Small intestine (tissue), 7 donors: Measurements from ENCODE around the gene SCD. TPM values are rescaled to one million over a fixed set of nuclear protein-coding genes. Genes with fewer than 3 reads are reported as not detected.
A peak's percentile ranks its signal among the peaks of the same experiment; 100 is the strongest.

Experiments used
- DNase-seq, 2 donors: peaks; one replicate each; pipeline versions ENCODE4 v3.0.0 to v3.0.0-alpha.2; 2013
- FAIRE-seq: peaks from 2 replicates; lab custom pipeline; 2012; peaks lifted over from hg19 to GRCh38; lab: Jason Lieb, UNC
- H3K27ac ChIP-seq, 3 donors: one replicate each; pipeline ENCODE4 v1.5.1; 2013; ENCODE audit warnings: low read length in 2 of 3, mild to moderate bottlenecking in 2 of 3, control low read depth in 1 of 3, inconsistent platforms in 1 of 3, low read depth in 1 of 3, moderate library complexity in 1 of 3
- H3K27me3 ChIP-seq, 3 donors: one replicate each; pipeline ENCODE4 v1.6.1; 2013; ENCODE audit warnings: low read length in 3 of 3, inconsistent platforms in 1 of 3; ENCODE audit not compliant: control insufficient read depth in 3 of 3, insufficient read depth in 3 of 3
- H3K36me3 ChIP-seq, 3 donors: one replicate each; pipeline ENCODE4 v1.6.1; 2013; ENCODE audit warnings: low read length in 3 of 3, inconsistent platforms in 1 of 3, low read depth in 1 of 3, mild to moderate bottlenecking in 1 of 3, moderate library complexity in 1 of 3; ENCODE audit not compliant: control insufficient read depth in 3 of 3, insufficient read depth in 2 of 3
- H3K4me1 ChIP-seq, 3 donors: one replicate each; pipeline ENCODE4 v1.6.1; 2013; ENCODE audit warnings: low read length in 2 of 3, inconsistent platforms in 1 of 3, low read depth in 1 of 3, mild to moderate bottlenecking in 1 of 3, moderate library complexity in 1 of 3; ENCODE audit not compliant: control insufficient read depth in 3 of 3, insufficient read depth in 2 of 3
- H3K4me3 ChIP-seq, 3 donors: one replicate each; pipeline ENCODE4 v1.5.1; 2013; ENCODE audit warnings: low read length in 3 of 3, control low read depth in 1 of 3, inconsistent platforms in 1 of 3, low read depth in 1 of 3, mild to moderate bottlenecking in 1 of 3, moderate library complexity in 1 of 3
- H3K9me3 ChIP-seq, 2 donors: one replicate each; pipeline ENCODE4 v1.6.1; 2013; ENCODE audit warnings: low read depth in 1 of 2, low read length in 1 of 2; ENCODE audit not compliant: control insufficient read depth in 2 of 2, insufficient read depth in 1 of 2
- WGBS, 3 donors: extraction: QIAGEN DNeasy Blood & Tissue Kit; methylation state at CpG; one replicate each; pipeline ENCODE4 v1.1.7; 2013; 5-methylcytosine and 5-hydroxymethylcytosine counted together
- polyA plus RNA-seq, 4 donors: library from polyadenylated mRNA; stranded (reverse) in 3 of 4; unstranded in 1 of 4; fragments of 200-250 nt in 3 of 4; fragments of 120-200 nt in 1 of 4; gene quantifications; one replicate each; pipeline versions ENCODE4 v1.2.1 to v1.2.3, GENCODE V29; 2013
- donor health status: healthy with polysubstance abuse.
- donor health status: control.
- donor health status: control.
- donor health status: Bipolar disorder and iron deficiency.
- donor health status: healthy.

SCD gene
- polyA plus RNA-seq, 4 donors, result 14.8 to 144 (median 22.2) TPM

DNA sequence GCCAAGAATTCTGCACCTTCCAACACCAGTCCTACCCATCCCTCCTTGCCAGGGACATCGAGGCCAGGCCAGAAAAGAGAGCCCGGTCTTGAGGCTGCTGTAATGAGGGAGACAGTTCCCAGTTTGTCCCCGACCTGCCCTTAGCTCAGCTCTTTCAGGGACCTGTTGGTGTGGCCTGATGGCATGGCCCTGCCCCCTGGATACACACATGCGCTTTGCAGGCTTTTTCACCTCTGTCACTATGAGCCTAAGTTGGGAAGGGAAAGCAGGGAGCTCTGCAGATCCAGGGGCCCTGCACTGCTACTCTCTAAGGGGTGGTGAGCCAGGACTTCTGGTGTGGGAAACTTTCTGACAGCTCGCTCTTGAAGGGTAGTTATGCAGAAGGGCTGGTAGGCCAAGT lies 2.1 kb downstream of the SCD start:
- Histone ChIP-seq H3K9me3 (no peaks in the 10 kb centered on the region), H3K4me1 (peaks cover 0 to 3% (median 0%) of the 10 kb centered on the region in 3 donors), H3K27me3 (peaks cover 0 to 14% (median 0%) of the 10 kb centered on the region in 3 donors), H3K27ac (no peak overlapping the region), H3K36me3 (peaks cover 6 to 24% (median 9%) of the 10 kb centered on the region in 3 donors), H3K4me3 (no peak overlapping the region)
- DNase-seq (no peak), FAIRE-seq (no peak)
- WGBS, 3 donors, result 82 to 88% (median 85%) methylated on average over 5 of the region's 5 CpGs

DNA sequence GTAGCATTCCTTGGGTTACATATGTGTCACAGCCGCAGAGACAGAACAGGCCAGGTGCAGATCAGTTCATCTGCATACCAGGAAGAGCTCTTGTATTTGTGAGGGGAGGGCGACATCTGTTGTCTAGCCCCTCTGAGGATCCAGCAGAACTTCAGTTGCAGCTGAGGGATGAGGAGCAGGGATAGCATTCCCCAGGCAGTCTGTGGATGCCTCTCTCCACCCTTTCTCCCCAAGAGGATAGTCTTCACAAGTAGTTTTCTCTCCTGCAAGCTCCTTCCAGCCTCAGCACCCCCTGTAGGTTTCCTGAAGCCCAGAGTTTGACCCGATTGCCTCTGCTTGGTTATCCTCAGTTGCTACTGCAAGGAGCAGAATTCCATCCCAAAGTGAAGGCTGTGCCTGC lies 2.6 kb downstream of the SCD start:
- H3K27me3 ChIP-seq, result peaks cover 0 to 14% (median 0%) of the 10 kb centered on the region in 3 donors
- peaks cover 6 to 29% (median 13%) of the 10 kb centered on the region in 3 donors for H3K36me3 ChIP-seq

DNA sequence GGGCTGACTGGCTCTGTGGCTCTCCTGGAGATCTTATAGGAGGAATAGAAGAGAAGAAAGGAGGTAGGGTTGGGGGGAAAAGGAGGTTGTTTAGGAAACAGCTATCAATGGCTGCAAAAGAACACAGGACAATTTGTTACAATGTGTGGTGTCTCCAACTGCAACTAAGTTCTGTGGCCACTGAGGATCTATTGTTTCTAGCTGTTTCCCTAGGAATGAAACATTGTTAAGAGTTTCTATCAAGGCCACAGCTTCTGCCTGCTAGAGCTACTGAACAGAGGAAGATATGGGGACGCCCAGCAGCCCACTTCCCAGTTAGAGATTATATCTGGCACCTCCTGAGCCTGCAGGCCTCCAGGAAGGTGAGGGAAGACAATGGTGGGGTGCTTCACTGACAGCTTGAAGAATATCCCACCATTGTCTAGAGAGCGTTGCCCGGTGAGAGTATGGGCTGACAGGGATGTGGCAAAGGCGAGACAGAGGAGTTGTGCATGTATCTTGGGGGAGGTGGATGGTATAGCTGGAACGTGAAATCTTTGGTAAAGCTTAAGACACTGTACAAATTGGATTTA lies 4.0 kb downstream of the SCD start:
- H3K36me3 ChIP-seq, result peaks cover 6 to 31% (median 13%) of the 10 kb centered on the region in 3 donors
- FAIRE-seq, result no peak
- DNase-seq, result no peak
- no peaks in the 10 kb centered on the region for H3K9me3 ChIP-seq
- 90 to 93% (median 91%) methylated on average over 5 of the region's 5 CpGs for WGBS, 3 donors
- H3K4me1 ChIP-seq, result peaks cover 2 to 3% (median 2%) of the 10 kb centered on the region in 3 donors
- peaks cover 0 to 7% (median 0%) of the 10 kb centered on the region in 3 donors for H3K27me3 ChIP-seq
- no peak overlapping the region for H3K27ac ChIP-seq
- H3K4me3 ChIP-seq, result no peak overlapping the region

More for the DNA sequence above, 2.6 kb downstream of the SCD start:
- Histone ChIP-seq H3K9me3 (no peaks in the 10 kb centered on the region), H3K27ac (no peak overlapping the region), H3K4me3 (no peak overlapping the region), H3K4me1 (peaks cover 0 to 3% (median 2%) of the 10 kb centered on the region in 3 donors)
- FAIRE-seq (no peak), DNase-seq (no peak)
- 87 to 95% (median 88%) methylated on average over 3 of the region's 3 CpGs for WGBS, 3 donors

DNA sequence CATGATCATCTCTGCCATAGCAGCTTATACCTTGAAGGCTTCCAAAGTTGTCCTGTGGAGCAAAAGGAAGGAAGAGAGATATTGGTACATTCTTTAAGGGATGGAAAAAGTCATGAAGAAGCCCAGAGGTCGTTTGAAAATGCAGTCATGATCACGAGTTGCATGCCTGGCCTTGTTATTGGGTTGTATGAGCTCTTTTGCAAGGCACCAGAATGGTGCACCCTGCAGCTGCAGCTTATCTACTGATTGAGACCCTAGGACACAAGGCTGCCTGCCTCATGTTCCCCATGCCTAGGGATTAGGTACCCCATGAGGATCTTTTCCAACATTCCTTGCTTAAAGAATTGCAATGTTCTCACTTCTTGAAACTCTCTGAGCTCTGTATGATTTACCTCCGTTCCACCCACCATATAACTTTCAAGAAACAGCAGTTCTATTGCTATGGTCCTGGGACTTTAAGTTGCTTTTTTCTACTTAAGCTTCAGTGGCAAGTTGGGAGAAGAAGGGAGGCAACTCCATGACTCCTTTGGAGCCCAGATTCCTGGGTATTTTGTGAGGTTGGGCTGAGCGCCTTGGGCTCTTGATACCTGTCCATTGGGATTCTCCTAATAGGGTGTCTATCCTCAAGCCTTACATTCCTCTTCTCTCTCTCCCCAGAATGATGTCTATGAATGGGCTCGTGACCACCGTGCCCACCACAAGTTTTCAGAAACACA lies 6.9 kb downstream of the SCD start:
- H3K36me3 ChIP-seq, result peaks cover 6 to 36% (median 13%) of the 10 kb centered on the region in 3 donors
- no peak overlapping the region for H3K4me3 ChIP-seq
- no peak for DNase-seq
- FAIRE-seq, result no peak
- H3K9me3 ChIP-seq, result no peaks in the 10 kb centered on the region
- WGBS, 3 donors, result 90 to 95% (median 94%) methylated on average over 6 of the region's 6 CpGs
- H3K27ac ChIP-seq, result no peak overlapping the region
- H3K27me3 ChIP-seq, result no peaks in the 10 kb centered on the region
- peaks cover 2 to 6% (median 2%) of the 10 kb centered on the region in 3 donors for H3K4me1 ChIP-seq

DNA sequence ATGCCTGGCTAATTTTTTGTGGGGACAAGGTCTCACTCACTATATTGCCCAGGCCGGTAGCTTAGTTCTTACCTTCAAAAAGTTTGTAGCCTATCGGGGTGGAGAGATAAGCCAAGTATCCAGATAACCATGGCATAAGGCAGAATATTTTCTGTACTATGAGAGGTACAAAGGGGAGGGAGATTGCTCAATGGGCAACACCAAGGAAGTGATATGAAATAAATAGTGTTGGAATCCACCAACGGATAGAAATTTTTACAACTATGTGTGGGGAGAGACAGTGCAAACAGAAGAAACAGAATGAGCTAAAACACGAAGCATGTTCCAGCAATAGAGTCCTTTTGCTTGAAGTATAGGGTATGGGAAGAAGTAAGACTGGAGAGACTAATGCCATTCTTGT lies 8.1 kb downstream of the SCD start:
- no peaks in the 10 kb centered on the region for H3K27me3 ChIP-seq
- WGBS, 3 donors, result 16 to 70% (median 45%) methylated on average over 4 of the region's 4 CpGs
- no peak overlapping the region for H3K27ac ChIP-seq
- peaks cover 4 to 18% (median 5%) of the 10 kb centered on the region in 3 donors for H3K4me1 ChIP-seq
- FAIRE-seq, result no peak
- H3K36me3 ChIP-seq, result peaks cover 6 to 31% (median 13%) of the 10 kb centered on the region in 3 donors
- no peaks in the 10 kb centered on the region for H3K9me3 ChIP-seq
- peak; percentile 51 to 65 for DNase-seq
- H3K4me3 ChIP-seq, result no peak overlapping the region

GRCh38 chr10:100356067-100357017 lies 9.3 kb downstream of the SCD start:
- Histone ChIP-seq H3K4me3 (no peak overlapping the region), H3K27me3 (no peaks in the 10 kb centered on the region), H3K9me3 (no peaks in the 10 kb centered on the region), H3K4me1 (peaks cover 4 to 20% (median 6%) of the 10 kb centered on the region in 3 donors), H3K36me3 (peaks cover 6 to 34% (median 13%) of the 10 kb centered on the region in 3 donors), H3K27ac (no peak overlapping the region)
- FAIRE-seq (no peak), DNase-seq (no peak)
- 91 to 95% (median 94%) methylated on average over 14 of the region's 14 CpGs for WGBS, 3 donors

DNA sequence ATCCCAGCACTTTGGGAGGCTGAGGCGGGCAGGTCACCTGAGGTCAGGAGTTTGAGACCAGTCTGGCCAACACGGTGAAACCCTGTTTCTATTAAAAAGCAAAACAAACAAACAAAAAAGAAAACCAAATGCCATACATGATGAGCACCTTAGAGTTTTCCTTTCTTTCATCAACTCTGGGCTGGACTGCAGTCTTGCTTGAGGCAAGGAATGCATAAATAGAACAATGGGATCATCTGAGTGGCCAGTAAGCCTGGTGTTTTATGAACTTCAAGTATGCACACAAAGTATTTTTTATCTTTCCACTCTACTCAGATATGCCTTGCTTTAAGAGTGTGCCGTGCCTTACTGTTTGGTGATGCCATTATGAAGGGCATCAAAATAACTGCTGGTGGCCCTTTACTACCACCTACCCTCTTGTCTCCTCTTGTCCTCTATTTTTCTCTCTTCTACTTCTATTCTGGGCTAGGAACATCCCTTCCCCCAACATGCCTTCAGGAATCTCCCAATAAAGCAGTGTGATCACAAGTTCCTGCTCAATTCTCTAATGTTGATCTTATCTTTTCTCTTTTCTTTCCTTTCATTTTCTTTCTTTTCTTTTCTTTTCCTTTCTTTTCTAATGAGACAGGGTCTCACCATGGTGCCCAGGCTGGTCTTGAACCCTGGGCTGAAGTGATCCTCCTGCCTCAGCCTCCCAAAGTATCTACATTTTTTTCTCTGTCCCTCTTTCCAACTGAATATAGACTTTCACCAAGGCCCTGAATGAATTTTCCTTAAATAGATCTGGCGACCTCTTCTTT lies 10.2 kb downstream of the SCD start:
- FAIRE-seq, result no peak
- H3K4me1 ChIP-seq, result peaks cover 4 to 20% (median 7%) of the 10 kb centered on the region in 3 donors

More for the DNA sequence above, 10.2 kb downstream of the SCD start:
- 87 to 91% (median 89%) methylated on average over 4 of the region's 4 CpGs for WGBS, 3 donors
- H3K9me3 ChIP-seq, result no peaks in the 10 kb centered on the region
- no peaks in the 10 kb centered on the region for H3K27me3 ChIP-seq
- H3K36me3 ChIP-seq, result peaks cover 6 to 29% (median 13%) of the 10 kb centered on the region in 3 donors
- H3K4me3 ChIP-seq, result no peak overlapping the region
- H3K27ac ChIP-seq, result no peak overlapping the region
- DNase-seq, result no peak
